HL-60 (cell line): ENCODE results near the gene EOLA1.
"Not testable (repeated sequence)": the region's sequence is repeated elsewhere in the genome, so short reads cannot be mapped to it uniquely, and the experiment has no call there.

ENCODE experiments used
- TF ChIP-seq, protein P1 (sequence below): IDR thresholded peaks from 2 replicates; pipeline ENCODE4 v1.6.1; 2012; ENCODE audit warnings: low read depth; ENCODE audit not compliant: insufficient replicate concordance
- TF ChIP-seq, protein P2 (sequence below): IDR thresholded peaks from one replicate; pipeline ENCODE4 v1.5.1; 2011; ENCODE audit warnings: low read length, control low read depth, inconsistent platforms; ENCODE audit not compliant: insufficient read depth

DNA sequence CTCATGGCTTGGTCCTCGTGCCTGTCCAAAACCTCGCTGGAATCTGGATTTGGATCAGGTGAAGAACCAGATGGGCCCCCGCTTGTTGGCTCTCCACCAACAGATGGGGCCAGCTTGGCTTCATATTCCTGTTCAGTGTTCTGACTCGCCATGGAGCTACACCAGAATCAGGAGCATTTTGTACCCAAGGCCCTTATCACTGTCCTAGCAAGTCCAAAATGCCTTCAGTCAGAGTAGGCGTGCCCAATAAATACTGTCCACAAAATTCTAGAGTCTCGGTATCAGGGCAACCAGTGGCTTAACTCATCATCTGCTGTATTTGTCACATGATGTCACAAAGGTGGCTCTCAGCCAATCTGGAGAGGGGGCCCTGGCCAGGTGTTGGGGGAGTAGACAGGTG, 8.9 kb downstream of the EOLA1 start, which contains the start of gene HSFX3:
- TF ChIP-seq, protein P1, sequence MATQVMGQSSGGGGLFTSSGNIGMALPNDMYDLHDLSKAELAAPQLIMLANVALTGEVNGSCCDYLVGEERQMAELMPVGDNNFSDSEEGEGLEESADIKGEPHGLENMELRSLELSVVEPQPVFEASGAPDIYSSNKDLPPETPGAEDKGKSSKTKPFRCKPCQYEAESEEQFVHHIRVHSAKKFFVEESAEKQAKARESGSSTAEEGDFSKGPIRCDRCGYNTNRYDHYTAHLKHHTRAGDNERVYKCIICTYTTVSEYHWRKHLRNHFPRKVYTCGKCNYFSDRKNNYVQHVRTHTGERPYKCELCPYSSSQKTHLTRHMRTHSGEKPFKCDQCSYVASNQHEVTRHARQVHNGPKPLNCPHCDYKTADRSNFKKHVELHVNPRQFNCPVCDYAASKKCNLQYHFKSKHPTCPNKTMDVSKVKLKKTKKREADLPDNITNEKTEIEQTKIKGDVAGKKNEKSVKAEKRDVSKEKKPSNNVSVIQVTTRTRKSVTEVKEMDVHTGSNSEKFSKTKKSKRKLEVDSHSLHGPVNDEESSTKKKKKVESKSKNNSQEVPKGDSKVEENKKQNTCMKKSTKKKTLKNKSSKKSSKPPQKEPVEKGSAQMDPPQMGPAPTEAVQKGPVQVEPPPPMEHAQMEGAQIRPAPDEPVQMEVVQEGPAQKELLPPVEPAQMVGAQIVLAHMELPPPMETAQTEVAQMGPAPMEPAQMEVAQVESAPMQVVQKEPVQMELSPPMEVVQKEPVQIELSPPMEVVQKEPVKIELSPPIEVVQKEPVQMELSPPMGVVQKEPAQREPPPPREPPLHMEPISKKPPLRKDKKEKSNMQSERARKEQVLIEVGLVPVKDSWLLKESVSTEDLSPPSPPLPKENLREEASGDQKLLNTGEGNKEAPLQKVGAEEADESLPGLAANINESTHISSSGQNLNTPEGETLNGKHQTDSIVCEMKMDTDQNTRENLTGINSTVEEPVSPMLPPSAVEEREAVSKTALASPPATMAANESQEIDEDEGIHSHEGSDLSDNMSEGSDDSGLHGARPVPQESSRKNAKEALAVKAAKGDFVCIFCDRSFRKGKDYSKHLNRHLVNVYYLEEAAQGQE, result not testable (repeated sequence)
- TF ChIP-seq, protein P2, sequence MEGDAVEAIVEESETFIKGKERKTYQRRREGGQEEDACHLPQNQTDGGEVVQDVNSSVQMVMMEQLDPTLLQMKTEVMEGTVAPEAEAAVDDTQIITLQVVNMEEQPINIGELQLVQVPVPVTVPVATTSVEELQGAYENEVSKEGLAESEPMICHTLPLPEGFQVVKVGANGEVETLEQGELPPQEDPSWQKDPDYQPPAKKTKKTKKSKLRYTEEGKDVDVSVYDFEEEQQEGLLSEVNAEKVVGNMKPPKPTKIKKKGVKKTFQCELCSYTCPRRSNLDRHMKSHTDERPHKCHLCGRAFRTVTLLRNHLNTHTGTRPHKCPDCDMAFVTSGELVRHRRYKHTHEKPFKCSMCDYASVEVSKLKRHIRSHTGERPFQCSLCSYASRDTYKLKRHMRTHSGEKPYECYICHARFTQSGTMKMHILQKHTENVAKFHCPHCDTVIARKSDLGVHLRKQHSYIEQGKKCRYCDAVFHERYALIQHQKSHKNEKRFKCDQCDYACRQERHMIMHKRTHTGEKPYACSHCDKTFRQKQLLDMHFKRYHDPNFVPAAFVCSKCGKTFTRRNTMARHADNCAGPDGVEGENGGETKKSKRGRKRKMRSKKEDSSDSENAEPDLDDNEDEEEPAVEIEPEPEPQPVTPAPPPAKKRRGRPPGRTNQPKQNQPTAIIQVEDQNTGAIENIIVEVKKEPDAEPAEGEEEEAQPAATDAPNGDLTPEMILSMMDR, result not testable (repeated sequence)
